HG03575 (cell line): Measurements from ENCODE around the gene LGALSL.

Experiments used
- ATAC-seq: cut with Tn5 transposase; IDR thresholded peaks from one replicate; pipeline ENCODE4 v1.9.1; 2021; ENCODE audit not compliant: unreplicated experiment, insufficient number of reproducible peaks, low FRiP score; ENCODE audit errors: extremely low read depth

LGALSL gene

GRCh38 chr2:64453770-64454385 lies at the start of gene LGALSL:
LGALSL (plus strand) TSS chr2:64454162; CDS start chr2:64454546, 384 bp downstream.
- ATAC-seq, result no peak

- ATAC-seq, result no peak
These were observed 49.2 kb upstream of the LGALSL start for GRCh38 chr2:64404743-64405142.

- no peak for ATAC-seq
These were observed 48.2 kb upstream of the LGALSL start for GRCh38 chr2:64405581-64406406.

GRCh38 chr2:64406407-64406774 lies 47.6 kb upstream of the LGALSL start:
- ATAC-seq, result no peak

GRCh38 chr2:64408031-64408430 lies 45.9 kb upstream of the LGALSL start:
- no peak for ATAC-seq

GRCh38 chr2:64410671-64411070 lies 43.3 kb upstream of the LGALSL start:
- no peak for ATAC-seq

GRCh38 chr2:64412671-64413070 lies 41.3 kb upstream of the LGALSL start:
- ATAC-seq, result no peak

GRCh38 chr2:64414736-64415435 lies 39.1 kb upstream of the LGALSL start:
- ATAC-seq, result no peak

GRCh38 chr2:64417624-64418023 lies 36.3 kb upstream of the LGALSL start:
- no peak for ATAC-seq

GRCh38 chr2:64419596-64420165 lies 34.3 kb upstream of the LGALSL start:
- no peak for ATAC-seq

GRCh38 chr2:64420677-64421076 lies 33.3 kb upstream of the LGALSL start:
- no peak for ATAC-seq

- ATAC-seq, result no peak
These were observed 32.8 kb upstream of the LGALSL start for GRCh38 chr2:64421201-64421600.

GRCh38 chr2:64422466-64422865 lies 31.5 kb upstream of the LGALSL start:
- no peak for ATAC-seq

GRCh38 chr2:64423303-64423702 lies 30.7 kb upstream of the LGALSL start:
- no peak for ATAC-seq

GRCh38 chr2:64424416-64424987 lies 29.5 kb upstream of the LGALSL start:
- ATAC-seq, result no peak

- ATAC-seq, result no peak
These were observed 27.6 kb upstream of the LGALSL start for GRCh38 chr2:64426183-64426952.

- no peak for ATAC-seq
These were observed 19.8 kb upstream of the LGALSL start for GRCh38 chr2:64434039-64434657.

GRCh38 chr2:64437883-64438282 lies 16.1 kb upstream of the LGALSL start:
- ATAC-seq, result no peak
